Astrocyte of the cerebellum (primary cell): Measurements from ENCODE around the gene CCDC106.
A peak's percentile ranks its signal among the peaks of the same experiment; 100 is the strongest.

Source experiments
- DNase-seq: peaks from one replicate; pipeline ENCODE4 v3.0.0-alpha.2; 2011; ENCODE audit warnings: low read depth
- H3K4me3 ChIP-seq: 2 replicates; pipeline ENCODE4 v1.5.1; 2011; ENCODE audit warnings: mild to moderate bottlenecking, low read depth, low read length, moderate library complexity
- CTCF ChIP-seq: IDR thresholded peaks from 2 replicates; pipeline ENCODE4 v1.5.1; 2012; ENCODE audit warnings: low read length, low read depth, moderate library complexity, mild to moderate bottlenecking; ENCODE audit errors: missing control alignments
- in situ Hi-C: cut with HindIII; loops from 2 replicates; pipeline ENCODE4 v1.10.0; 2017; ENCODE audit warnings: low sequenced_read_pairs

The CCDC106 gene

GRCh38 chr19:55601084-55601483 lies 46.9 kb upstream of the CCDC106 start:
- in situ Hi-C loops: loop anchor here (10.0 to 25.0 kb wide), 2 partner anchors 246 to 1139 kb away; partner anchors contain the start of genes CDC42EP5, COX6B2 and LENG9
- DNase-seq: no peak
- TF ChIP-seq CTCF: no peak
- peak overlapping the region; percentile 80 for H3K4me3 ChIP-seq

- H3K4me3 ChIP-seq: no peak overlapping the region
- TF ChIP-seq CTCF: no peak
- no peak for DNase-seq
- in situ Hi-C loops: loop anchor here (10.0 to 25.0 kb wide), 2 partner anchors 248 to 1140 kb away; partner anchors contain the start of genes CDC42EP5, COX6B2 and LENG9
Measured at GRCh38 chr19:55602104-55603001, 45.7 kb upstream of the CCDC106 start.

GRCh38 chr19:55603115-55603514 lies 44.9 kb upstream of the CCDC106 start:
- no peak for TF ChIP-seq CTCF
- in situ Hi-C loops: loop anchor here (10.0 to 25.0 kb wide), 2 partner anchors 248 to 1141 kb away; partner anchors contain the start of genes CDC42EP5, COX6B2 and LENG9
- DNase-seq: no peak
- no peak overlapping the region for H3K4me3 ChIP-seq

- in situ Hi-C loops: loop anchor here (10.0 to 25.0 kb wide), 2 partner anchors 249 to 1141 kb away; partner anchors contain the start of genes CDC42EP5, COX6B2 and LENG9
- no peak for TF ChIP-seq CTCF
- DNase-seq: no peak
- H3K4me3 ChIP-seq: no peak overlapping the region
Measured at GRCh38 chr19:55603581-55604292, 44.3 kb upstream of the CCDC106 start.

- TF ChIP-seq CTCF: no peak
- peak overlapping the region; percentile 93 for H3K4me3 ChIP-seq
- DNase-seq: peak; percentile 93
- in situ Hi-C loops: loop anchor here (10.0 to 25.0 kb wide), 2 partner anchors 250 to 1143 kb away; partner anchors contain the start of genes CDC42EP5, COX6B2 and LENG9
Measured at GRCh38 chr19:55605207-55605636, 42.8 kb upstream of the CCDC106 start.
